Sigmoid colon (tissue), 4 donors: ENCODE measurements around the gene MRTFA.

Experiments
- CTCF ChIP-seq, 4 experiments: fragments of 450-650 bp in 3 of 4; fragments of 200-600 bp in 1 of 4; IDR thresholded peaks; one replicate each; pipeline ENCODE4 v1.5.1; 2016 to 2019; ENCODE audit warnings: antibody characterized with exemption in 4 of 4, mild to moderate bottlenecking in 3 of 4, moderate library complexity in 2 of 4
- EP300 ChIP-seq, 4 donors: sonication (generic); formaldehyde crosslinking; IDR thresholded peaks; one replicate each; pipeline ENCODE4 v1.6.1; 2017; ENCODE audit warnings: antibody characterized with exemption in 4 of 4
- POLR2A ChIP-seq, 2 donors: fragments of 450-650 bp; IDR thresholded peaks; one replicate each; pipeline ENCODE4 v1.6.1; 2016; ENCODE audit warnings: antibody characterized with exemption in 2 of 2, mild to moderate bottlenecking in 2 of 2, moderate library complexity in 2 of 2

GRCh38 chr22:40670058-40670457 lies 33.5 kb upstream of the MRTFA start:
- TF ChIP-seq CTCF (IDR thresholded peaks at IDR 0.05) (no peak), EP300 (IDR thresholded peaks at IDR 0.05) (no peak), POLR2A (IDR thresholded peaks at IDR 0.05) (no peak)
